Uterus (tissue), 2 donors: Measurements from ENCODE around the gene CDADC1.

Experiments
- POLR2A ChIP-seq, 2 donors: fragments of 450-650 bp; IDR thresholded peaks; one replicate each; pipeline ENCODE4 v1.6.1; 2016; ENCODE audit warnings: antibody characterized with exemption in 2 of 2, mild to moderate bottlenecking in 1 of 2, moderate library complexity in 1 of 2
- TF ChIP-seq, protein P1 (sequence below), 4 experiments: fragments of 200-600 bp in 2 of 4; fragments of 450-650 bp in 2 of 4; sonication (generic) in 2 of 4; IDR thresholded peaks; one replicate each; pipeline ENCODE4 v1.5.1; 2016 to 2019; ENCODE audit warnings: antibody characterized with exemption in 4 of 4, mild to moderate bottlenecking in 2 of 4, moderate library complexity in 1 of 4

- TF ChIP-seq, protein P1, sequence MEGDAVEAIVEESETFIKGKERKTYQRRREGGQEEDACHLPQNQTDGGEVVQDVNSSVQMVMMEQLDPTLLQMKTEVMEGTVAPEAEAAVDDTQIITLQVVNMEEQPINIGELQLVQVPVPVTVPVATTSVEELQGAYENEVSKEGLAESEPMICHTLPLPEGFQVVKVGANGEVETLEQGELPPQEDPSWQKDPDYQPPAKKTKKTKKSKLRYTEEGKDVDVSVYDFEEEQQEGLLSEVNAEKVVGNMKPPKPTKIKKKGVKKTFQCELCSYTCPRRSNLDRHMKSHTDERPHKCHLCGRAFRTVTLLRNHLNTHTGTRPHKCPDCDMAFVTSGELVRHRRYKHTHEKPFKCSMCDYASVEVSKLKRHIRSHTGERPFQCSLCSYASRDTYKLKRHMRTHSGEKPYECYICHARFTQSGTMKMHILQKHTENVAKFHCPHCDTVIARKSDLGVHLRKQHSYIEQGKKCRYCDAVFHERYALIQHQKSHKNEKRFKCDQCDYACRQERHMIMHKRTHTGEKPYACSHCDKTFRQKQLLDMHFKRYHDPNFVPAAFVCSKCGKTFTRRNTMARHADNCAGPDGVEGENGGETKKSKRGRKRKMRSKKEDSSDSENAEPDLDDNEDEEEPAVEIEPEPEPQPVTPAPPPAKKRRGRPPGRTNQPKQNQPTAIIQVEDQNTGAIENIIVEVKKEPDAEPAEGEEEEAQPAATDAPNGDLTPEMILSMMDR (IDR thresholded peaks at IDR 0.05) = no peak
- TF ChIP-seq POLR2A (IDR thresholded peaks at IDR 0.05) = no peak
These were observed 51.3 kb downstream of the CDADC1 start for GRCh38 chr13:49298903-49299605.
